ENCODE measurements around the gene PDHX. TPM values are rescaled to one million over a fixed set of nuclear protein-coding genes. Genes with fewer than 3 reads are reported as not detected.

Gene PDHX
- total RNA-seq, 1 donor from 2014 or later, result 31.8 TPM

DNA sequence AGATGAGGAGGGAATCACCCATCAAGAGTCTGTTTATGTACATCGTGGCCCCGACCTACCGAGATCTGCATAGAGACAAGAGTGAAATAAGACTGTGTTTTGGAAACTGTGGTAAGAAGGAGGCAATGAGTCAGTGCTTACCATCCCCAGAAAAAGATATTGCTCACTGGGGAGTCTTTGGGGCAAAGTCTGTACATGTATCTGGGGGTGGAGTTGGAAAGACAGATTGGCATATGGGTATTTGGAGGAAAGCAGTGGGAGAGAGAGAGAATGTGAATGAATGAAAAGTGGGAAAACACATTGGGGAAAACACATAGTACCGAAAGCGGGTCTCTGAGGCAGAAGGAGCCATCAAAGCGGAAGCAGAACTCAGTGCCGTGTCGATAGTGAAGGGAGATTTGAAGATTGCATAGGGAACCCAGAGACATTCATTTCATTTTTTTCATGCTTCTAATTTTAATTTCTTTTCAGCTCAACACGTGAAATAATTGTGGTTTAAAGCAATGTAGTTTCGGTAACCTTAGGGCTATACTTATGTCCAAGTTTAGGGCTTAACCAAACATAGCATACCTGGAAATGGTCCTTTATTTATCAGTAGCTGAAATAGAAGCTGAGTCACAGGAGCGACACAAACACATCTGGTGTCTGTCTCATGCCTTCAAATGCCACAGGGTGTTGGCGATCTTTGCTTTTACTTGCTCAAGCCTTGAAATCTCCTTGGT lies 124.0 kb downstream of the PDHX start:
- no peak overlapping the region for H3K4me3 Mint-ChIP-seq (ENCODE audit: unreplicated experiment)
- H3K27ac Mint-ChIP-seq (ENCODE audit: unreplicated experiment), result no peak overlapping the region
- peaks cover 5% of the 10 kb centered on the region for H3K27me3 Mint-ChIP-seq (ENCODE audit: unreplicated experiment)
- peaks cover 23% of the 10 kb centered on the region for H3K4me1 Mint-ChIP-seq (ENCODE audit: unreplicated experiment)
- TF ChIP-seq, protein P1, sequence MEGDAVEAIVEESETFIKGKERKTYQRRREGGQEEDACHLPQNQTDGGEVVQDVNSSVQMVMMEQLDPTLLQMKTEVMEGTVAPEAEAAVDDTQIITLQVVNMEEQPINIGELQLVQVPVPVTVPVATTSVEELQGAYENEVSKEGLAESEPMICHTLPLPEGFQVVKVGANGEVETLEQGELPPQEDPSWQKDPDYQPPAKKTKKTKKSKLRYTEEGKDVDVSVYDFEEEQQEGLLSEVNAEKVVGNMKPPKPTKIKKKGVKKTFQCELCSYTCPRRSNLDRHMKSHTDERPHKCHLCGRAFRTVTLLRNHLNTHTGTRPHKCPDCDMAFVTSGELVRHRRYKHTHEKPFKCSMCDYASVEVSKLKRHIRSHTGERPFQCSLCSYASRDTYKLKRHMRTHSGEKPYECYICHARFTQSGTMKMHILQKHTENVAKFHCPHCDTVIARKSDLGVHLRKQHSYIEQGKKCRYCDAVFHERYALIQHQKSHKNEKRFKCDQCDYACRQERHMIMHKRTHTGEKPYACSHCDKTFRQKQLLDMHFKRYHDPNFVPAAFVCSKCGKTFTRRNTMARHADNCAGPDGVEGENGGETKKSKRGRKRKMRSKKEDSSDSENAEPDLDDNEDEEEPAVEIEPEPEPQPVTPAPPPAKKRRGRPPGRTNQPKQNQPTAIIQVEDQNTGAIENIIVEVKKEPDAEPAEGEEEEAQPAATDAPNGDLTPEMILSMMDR (IDR thresholded peaks at IDR 0.05; ENCODE audit: unreplicated experiment), result no peak
- no peak for DNase-seq (ENCODE audit: low spot score)
- no peaks in the 10 kb centered on the region for H3K9me3 Mint-ChIP-seq (ENCODE audit: unreplicated experiment)
- no peaks in the 10 kb centered on the region for H3K36me3 Mint-ChIP-seq (ENCODE audit: low read depth, unreplicated experiment)

- TF ChIP-seq, protein P1 (IDR thresholded peaks at IDR 0.05; ENCODE audit: unreplicated experiment), result no peak
- DNase-seq (ENCODE audit: low spot score), result no peak
- no peak overlapping the region for H3K27ac Mint-ChIP-seq (ENCODE audit: unreplicated experiment)
- H3K4me1 Mint-ChIP-seq (ENCODE audit: unreplicated experiment), result peaks cover 19% of the 10 kb centered on the region
- peaks cover 5% of the 10 kb centered on the region for H3K27me3 Mint-ChIP-seq (ENCODE audit: unreplicated experiment)
- no peak overlapping the region for H3K4me3 Mint-ChIP-seq (ENCODE audit: unreplicated experiment)
- no peaks in the 10 kb centered on the region for H3K9me3 Mint-ChIP-seq (ENCODE audit: unreplicated experiment)
- H3K36me3 Mint-ChIP-seq (ENCODE audit: low read depth, unreplicated experiment), result no peaks in the 10 kb centered on the region
Measured at GRCh38 chr11:35041070-35041554, 124.7 kb downstream of the PDHX start.

- H3K4me3 Mint-ChIP-seq (ENCODE audit: unreplicated experiment), result no peak overlapping the region
- TF ChIP-seq, protein P1 (IDR thresholded peaks at IDR 0.05; ENCODE audit: unreplicated experiment), result no peak
- no peaks in the 10 kb centered on the region for H3K9me3 Mint-ChIP-seq (ENCODE audit: unreplicated experiment)
- peaks cover 5% of the 10 kb centered on the region for H3K27me3 Mint-ChIP-seq (ENCODE audit: unreplicated experiment)
- peaks cover 15% of the 10 kb centered on the region for H3K4me1 Mint-ChIP-seq (ENCODE audit: unreplicated experiment)
- DNase-seq (ENCODE audit: low spot score), result no peak
- H3K27ac Mint-ChIP-seq (ENCODE audit: unreplicated experiment), result no peak overlapping the region
- no peaks in the 10 kb centered on the region for H3K36me3 Mint-ChIP-seq (ENCODE audit: low read depth, unreplicated experiment)
Measured at GRCh38 chr11:35042224-35042623, 125.8 kb downstream of the PDHX start.

DNA sequence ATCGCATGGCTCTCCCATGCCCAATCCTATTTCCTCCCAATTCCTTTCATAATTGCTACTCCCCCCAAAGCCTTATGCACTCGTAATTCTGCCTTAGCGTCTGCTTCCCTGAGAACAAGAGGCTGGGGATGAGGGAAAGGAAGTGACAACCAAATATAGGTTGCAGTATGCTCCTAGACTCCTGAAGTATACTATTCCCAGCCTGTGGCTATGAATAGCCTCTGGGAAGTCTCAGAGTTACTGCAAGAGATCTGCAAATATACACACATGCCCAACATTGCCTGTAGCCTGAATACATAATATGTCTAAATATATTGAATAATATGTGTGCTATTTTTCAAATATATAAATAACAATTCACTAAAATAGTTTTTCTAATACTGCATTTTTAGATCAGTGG lies 126.5 kb downstream of the PDHX start:
- H3K9me3 Mint-ChIP-seq (ENCODE audit: unreplicated experiment), result no peaks in the 10 kb centered on the region
- no peaks in the 10 kb centered on the region for H3K36me3 Mint-ChIP-seq (ENCODE audit: low read depth, unreplicated experiment)
- peaks cover 8% of the 10 kb centered on the region for H3K4me1 Mint-ChIP-seq (ENCODE audit: unreplicated experiment)
- TF ChIP-seq, protein P1 (IDR thresholded peaks at IDR 0.05; ENCODE audit: unreplicated experiment), result no peak
- no peak overlapping the region for H3K4me3 Mint-ChIP-seq (ENCODE audit: unreplicated experiment)
- no peak for DNase-seq (ENCODE audit: low spot score)
- H3K27ac Mint-ChIP-seq (ENCODE audit: unreplicated experiment), result no peak overlapping the region
- peaks cover 5% of the 10 kb centered on the region for H3K27me3 Mint-ChIP-seq (ENCODE audit: unreplicated experiment)

DNA sequence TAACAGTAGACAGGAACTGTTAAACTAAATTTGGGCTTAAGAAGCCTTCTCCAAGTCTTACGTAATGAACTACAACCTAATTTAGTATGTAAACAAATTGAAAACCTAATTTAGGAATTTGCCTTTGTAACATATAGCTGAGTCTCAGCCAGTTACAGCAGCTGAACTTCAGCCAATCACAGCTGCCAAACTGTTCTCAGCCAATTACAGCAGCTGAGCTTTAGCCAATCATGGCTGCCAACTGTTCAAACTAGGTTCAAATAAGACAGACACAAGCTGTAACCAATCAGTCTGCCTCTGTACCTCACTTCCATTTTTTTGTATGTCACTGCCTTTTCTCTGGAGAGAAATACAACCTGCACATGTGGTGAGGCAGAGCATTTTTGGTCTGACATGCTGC lies 127.5 kb downstream of the PDHX start:
- no peaks in the 10 kb centered on the region for H3K9me3 Mint-ChIP-seq (ENCODE audit: unreplicated experiment)
- no peak overlapping the region for H3K4me3 Mint-ChIP-seq (ENCODE audit: unreplicated experiment)
- no peak overlapping the region for H3K27ac Mint-ChIP-seq (ENCODE audit: unreplicated experiment)
- no peaks in the 10 kb centered on the region for H3K36me3 Mint-ChIP-seq (ENCODE audit: low read depth, unreplicated experiment)
- no peak for DNase-seq (ENCODE audit: low spot score)
- H3K4me1 Mint-ChIP-seq (ENCODE audit: unreplicated experiment), result peaks cover 8% of the 10 kb centered on the region
- H3K27me3 Mint-ChIP-seq (ENCODE audit: unreplicated experiment), result peaks cover 5% of the 10 kb centered on the region
- TF ChIP-seq, protein P1 (IDR thresholded peaks at IDR 0.05; ENCODE audit: unreplicated experiment), result no peak
